GM12864 (cell line): ENCODE measurements around the gene SMYD3.

ENCODE experiments used
- DNase-seq: peaks from one replicate; pipeline ENCODE4 v3.0.0-alpha.2; 2011; ENCODE audit warnings: low read depth
- H3K4me3 ChIP-seq: 2 replicates; pipeline ENCODE4 v1.5.1; 2011; ENCODE audit warnings: mild to moderate bottlenecking, low read depth, low read length, control low read depth
- TF ChIP-seq, protein P1 (sequence below): IDR thresholded peaks from 2 replicates; pipeline ENCODE4 v1.5.1; 2011; ENCODE audit warnings: low read depth, mild to moderate bottlenecking, moderate library complexity, low read length, control low read depth, inconsistent platforms; ENCODE audit errors: missing control alignments

Gene SMYD3

GRCh38 chr1:246437961-246438360 is 69.1 kb downstream of the SMYD3 start:
- no peak overlapping the region for H3K4me3 ChIP-seq
- no peak for DNase-seq
- TF ChIP-seq, protein P1, sequence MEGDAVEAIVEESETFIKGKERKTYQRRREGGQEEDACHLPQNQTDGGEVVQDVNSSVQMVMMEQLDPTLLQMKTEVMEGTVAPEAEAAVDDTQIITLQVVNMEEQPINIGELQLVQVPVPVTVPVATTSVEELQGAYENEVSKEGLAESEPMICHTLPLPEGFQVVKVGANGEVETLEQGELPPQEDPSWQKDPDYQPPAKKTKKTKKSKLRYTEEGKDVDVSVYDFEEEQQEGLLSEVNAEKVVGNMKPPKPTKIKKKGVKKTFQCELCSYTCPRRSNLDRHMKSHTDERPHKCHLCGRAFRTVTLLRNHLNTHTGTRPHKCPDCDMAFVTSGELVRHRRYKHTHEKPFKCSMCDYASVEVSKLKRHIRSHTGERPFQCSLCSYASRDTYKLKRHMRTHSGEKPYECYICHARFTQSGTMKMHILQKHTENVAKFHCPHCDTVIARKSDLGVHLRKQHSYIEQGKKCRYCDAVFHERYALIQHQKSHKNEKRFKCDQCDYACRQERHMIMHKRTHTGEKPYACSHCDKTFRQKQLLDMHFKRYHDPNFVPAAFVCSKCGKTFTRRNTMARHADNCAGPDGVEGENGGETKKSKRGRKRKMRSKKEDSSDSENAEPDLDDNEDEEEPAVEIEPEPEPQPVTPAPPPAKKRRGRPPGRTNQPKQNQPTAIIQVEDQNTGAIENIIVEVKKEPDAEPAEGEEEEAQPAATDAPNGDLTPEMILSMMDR: no peak

DNA sequence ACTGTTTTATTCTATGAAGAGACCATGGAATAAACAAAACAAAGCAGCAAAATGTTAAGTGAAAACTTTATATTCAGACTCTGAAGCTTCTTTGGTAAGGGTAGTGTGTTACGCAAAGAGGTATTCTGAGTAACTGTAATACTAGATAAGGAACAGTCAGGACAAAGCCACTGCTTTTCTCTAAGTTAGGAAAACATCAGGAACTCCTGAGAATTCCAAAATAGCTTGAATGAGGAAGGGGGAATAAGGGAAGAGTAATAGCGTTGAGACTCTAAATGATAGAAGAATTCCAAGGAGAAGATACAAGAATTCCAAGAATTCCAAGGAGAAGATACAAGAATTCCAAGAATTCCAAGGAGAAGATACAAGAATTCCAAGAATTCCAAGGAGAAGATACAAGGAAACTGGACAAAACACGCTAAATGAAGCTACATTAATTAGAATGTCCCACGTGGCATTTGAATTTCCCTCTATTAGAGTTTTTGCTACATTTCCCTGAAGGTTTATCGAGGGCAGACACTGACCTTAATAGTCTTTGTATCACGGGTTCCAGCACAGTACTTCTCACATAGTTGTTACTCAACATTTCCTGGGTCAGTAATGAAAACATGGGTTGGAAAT is 71.5 kb downstream of the SMYD3 start:
- no peak overlapping the region for H3K4me3 ChIP-seq
- DNase-seq: no peak
- TF ChIP-seq, protein P1: no peak

DNA sequence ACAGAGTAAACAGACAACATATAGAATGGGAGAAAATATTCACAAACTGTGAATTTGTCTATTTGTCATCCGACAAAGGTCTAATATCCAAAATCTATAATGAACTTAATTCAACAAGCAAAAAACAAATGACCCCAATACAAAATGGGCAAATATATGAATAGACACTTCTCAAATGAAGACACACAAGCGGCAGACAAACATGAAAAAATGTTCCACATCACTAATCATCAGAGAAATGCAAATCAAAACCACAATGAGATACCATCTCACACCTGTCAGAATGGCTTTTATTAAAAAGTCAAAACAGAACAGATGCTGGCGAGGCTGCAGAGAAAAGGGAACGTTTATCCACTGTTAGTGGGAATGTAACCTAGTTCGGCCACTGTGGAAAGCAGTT is 72.7 kb downstream of the SMYD3 start:
- no peak for DNase-seq
- no peak overlapping the region for H3K4me3 ChIP-seq
- TF ChIP-seq, protein P1: no peak

- TF ChIP-seq, protein P1: no peak
- peak; percentile 40 for DNase-seq
- no peak overlapping the region for H3K4me3 ChIP-seq
These were observed 78.4 kb downstream of the SMYD3 start for GRCh38 chr1:246428542-246429308.

- TF ChIP-seq, protein P1: no peak
- DNase-seq: no peak
- no peak overlapping the region for H3K4me3 ChIP-seq
These were observed 79.5 kb downstream of the SMYD3 start for GRCh38 chr1:246427611-246428010.

- TF ChIP-seq, protein P1: no peak
- DNase-seq: no peak
- no peak overlapping the region for H3K4me3 ChIP-seq
These were observed 81.2 kb downstream of the SMYD3 start for GRCh38 chr1:246425895-246426294.
